Fibroblast of upper back skin (primary cell): ENCODE data around the gene UGCG.
"Not testable (repeated sequence)": the region's sequence is repeated elsewhere in the genome, so short reads cannot be mapped to it uniquely, and the experiment has no call there.

Experiments
- DNase-seq: peaks from one replicate; pipeline ENCODE4 v3.0.0-alpha.2; 2013

UGCG gene

GRCh38 chr9:111891910-111892499 is 4.6 kb upstream of the UGCG start:
- no peak for DNase-seq

GRCh38 chr9:111896942-111897600 is 457 bp downstream of the UGCG start:
- no peak for DNase-seq

GRCh38 chr9:111897601-111898137 is 1.1 kb downstream of the UGCG start:
- peak; percentile 16 for DNase-seq

GRCh38 chr9:111898331-111899096 is 1.9 kb downstream of the UGCG start:
- DNase-seq, result no peak

GRCh38 chr9:111900151-111900857 is 3.7 kb downstream of the UGCG start:
- no peak for DNase-seq

- DNase-seq, result no peak
Measured at GRCh38 chr9:111900858-111901612, 4.4 kb downstream of the UGCG start.

GRCh38 chr9:111902391-111903139 is 6.0 kb downstream of the UGCG start:
- no peak for DNase-seq

GRCh38 chr9:111903535-111903934 is 6.9 kb downstream of the UGCG start:
- not testable (repeated sequence) for DNase-seq

GRCh38 chr9:111904026-111904425 is 7.4 kb downstream of the UGCG start:
- no peak for DNase-seq

- DNase-seq, result no peak
Measured at GRCh38 chr9:111904891-111905291, 8.3 kb downstream of the UGCG start.

- DNase-seq, result no peak
Measured at GRCh38 chr9:111907147-111907546, 10.5 kb downstream of the UGCG start.

- DNase-seq, result no peak
Measured at GRCh38 chr9:111909444-111909843, 12.8 kb downstream of the UGCG start.

GRCh38 chr9:111910428-111910827 is 13.8 kb downstream of the UGCG start:
- DNase-seq, result no peak

- no peak for DNase-seq
Measured at GRCh38 chr9:111913159-111913558, 16.5 kb downstream of the UGCG start.

- no peak for DNase-seq
Measured at GRCh38 chr9:111914749-111915424, 18.3 kb downstream of the UGCG start.

GRCh38 chr9:111915425-111915758 is 18.8 kb downstream of the UGCG start:
- DNase-seq, result no peak

GRCh38 chr9:111916234-111916645 is 19.6 kb downstream of the UGCG start:
- DNase-seq, result no peak

GRCh38 chr9:111917201-111917600 is 20.6 kb downstream of the UGCG start:
- DNase-seq, result no peak

- no peak for DNase-seq
Measured at GRCh38 chr9:111917980-111918379, 21.4 kb downstream of the UGCG start.

- no peak for DNase-seq
Measured at GRCh38 chr9:111919875-111920274, 23.3 kb downstream of the UGCG start.

GRCh38 chr9:111920531-111920930 is 23.9 kb downstream of the UGCG start:
- DNase-seq, result no peak
